Activated CD4-positive, alpha-beta memory T cell treated with anti-CD3 and anti-CD28 coated beads for 36 hours (primary cell): ENCODE results near the gene PRM1. TPM values are rescaled to one million over a fixed set of nuclear protein-coding genes. Genes with fewer than 3 reads are reported as not detected.
A peak's percentile ranks its signal among the peaks of the same experiment; 100 is the strongest.

Experiments used
- CTCF ChIA-PET: fragments of 350-600 bp; sonication (Branson Sonifier 250); formaldehyde crosslinking; loops from one replicate; lab custom pipeline; 2021; ENCODE audit warnings: antibody characterized with exemption, inconsistent platforms; lab: Charles Lee
- POLR2A ChIA-PET: fragments of 350-600 bp; sonication (Branson Sonifier 250); formaldehyde crosslinking; loops from one replicate; lab custom pipeline; 2021; ENCODE audit warnings: antibody characterized with exemption; lab: Charles Lee
- DNase-seq: peaks from one replicate; pipeline ENCODE4 v3.0.0-alpha.2; 2020
- H3K27ac Mint-ChIP-seq: one replicate; pipeline ENCODE4 v1.8.0; 2021; ENCODE audit warnings: mixed read lengths
- H3K27me3 Mint-ChIP-seq: one replicate; pipeline ENCODE4 v1.8.0; 2021; ENCODE audit warnings: mixed read lengths
- H3K36me3 Mint-ChIP-seq: one replicate; pipeline ENCODE4 v1.8.0; 2021; ENCODE audit warnings: mixed read lengths
- H3K4me1 Mint-ChIP-seq: one replicate; pipeline ENCODE4 v1.8.0; 2021; ENCODE audit warnings: low read depth, mixed read lengths
- H3K4me3 Mint-ChIP-seq: one replicate; pipeline ENCODE4 v1.8.0; 2021; ENCODE audit warnings: mild to moderate bottlenecking, mixed read lengths
- H3K9me3 Mint-ChIP-seq: one replicate; pipeline ENCODE4 v1.8.0; 2021; ENCODE audit warnings: mixed read lengths
- intact Hi-C: fragments of 100-400 bp; cut with micrococcal nuclease; formaldehyde crosslinking; loops from one replicate; pipeline ENCODE4 v1.15.1; 2023
- total RNA-seq, 2 experiments: library from RNA; stranded (reverse); gene quantifications; one replicate each; pipeline ENCODE4 v1.2.3, GENCODE V29; 2021

PRM1 gene
- total RNA-seq, 2 experiments from 2014 or later = not detected

DNA sequence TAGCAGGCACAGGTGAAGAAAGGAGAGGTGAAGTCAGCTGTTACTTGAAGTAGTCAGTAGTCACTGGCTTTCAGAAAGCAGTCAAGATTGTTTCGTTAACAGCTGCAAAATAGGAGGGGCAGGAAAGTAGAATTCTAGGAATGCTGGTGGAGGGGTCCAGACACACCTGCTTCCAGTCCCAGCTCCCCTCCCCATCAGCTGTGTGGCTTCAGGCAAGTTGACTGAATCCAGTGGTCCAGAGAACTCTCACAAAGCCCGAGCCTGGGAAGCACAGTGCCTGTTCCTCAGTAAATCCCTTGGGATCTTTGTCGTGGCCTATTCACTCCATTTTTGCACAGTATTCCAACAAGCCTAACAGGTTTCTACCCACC, 20.5 kb downstream of the PRM1 start:
- no peak overlapping the region for H3K4me3 Mint-ChIP-seq
- H3K27ac Mint-ChIP-seq = no peak overlapping the region
- peaks cover 52% of the 10 kb centered on the region for H3K4me1 Mint-ChIP-seq
- peaks cover 8% of the 10 kb centered on the region for H3K36me3 Mint-ChIP-seq
- H3K27me3 Mint-ChIP-seq = no peaks in the 10 kb centered on the region
- POLR2A ChIA-PET = no interaction called here
- CTCF ChIA-PET = interaction anchor here (0.9 to 1.4 kb wide), 4 partner anchors 94 to 147 kb away, joined by 3 to 5 read pairs (median 4); no protein-coding TSS in a partner anchor
- no peak for DNase-seq
- H3K9me3 Mint-ChIP-seq = no peaks in the 10 kb centered on the region
- intact Hi-C loops = loop anchor here (5.0 kb wide), 1 partner anchor 37 kb away; no protein-coding TSS in a partner anchor

GRCh38 chr16:11259655-11260595, 21.2 kb downstream of the PRM1 start:
- Mint-ChIP-seq H3K4me1 (peaks cover 52% of the 10 kb centered on the region), H3K9me3 (no peaks in the 10 kb centered on the region), H3K27me3 (no peaks in the 10 kb centered on the region), H3K4me3 (no peak overlapping the region), H3K27ac (no peak overlapping the region), H3K36me3 (peaks cover 14% of the 10 kb centered on the region)
- CTCF ChIA-PET = interaction anchor here (0.9 to 6.8 kb wide), 9 partner anchors 51 to 294 kb away, joined by 3 to 118 read pairs (median 5); no protein-coding TSS in a partner anchor
- POLR2A ChIA-PET = interaction anchor here (0.9 kb wide), 1 partner anchor 87 kb away, joined by 3 read pairs; no protein-coding TSS in a partner anchor
- DNase-seq = no peak
- intact Hi-C loops = loop anchor here (5.0 kb wide), 1 partner anchor 37 kb away; no protein-coding TSS in a partner anchor

- intact Hi-C loops = no loop called here
- DNase-seq = peak; percentile 67
- POLR2A ChIA-PET = interaction anchor here (0.8 to 4.9 kb wide), 8 partner anchors 34 to 293 kb away, joined by 3 to 47 read pairs (median 4); no protein-coding TSS in a partner anchor
- no peaks in the 10 kb centered on the region for H3K9me3 Mint-ChIP-seq
- H3K36me3 Mint-ChIP-seq = peaks cover 23% of the 10 kb centered on the region
- H3K27me3 Mint-ChIP-seq = no peaks in the 10 kb centered on the region
- H3K4me1 Mint-ChIP-seq = peaks cover 42% of the 10 kb centered on the region
- H3K4me3 Mint-ChIP-seq = no peak overlapping the region
- H3K27ac Mint-ChIP-seq = peak overlapping the region; percentile 69
- CTCF ChIA-PET = interaction anchor here (1.1 to 6.8 kb wide), 8 partner anchors 33 to 301 kb away, joined by 3 to 118 read pairs (median 18); no protein-coding TSS in a partner anchor
These were observed 22.3 kb downstream of the PRM1 start for GRCh38 chr16:11258553-11259492.

DNA sequence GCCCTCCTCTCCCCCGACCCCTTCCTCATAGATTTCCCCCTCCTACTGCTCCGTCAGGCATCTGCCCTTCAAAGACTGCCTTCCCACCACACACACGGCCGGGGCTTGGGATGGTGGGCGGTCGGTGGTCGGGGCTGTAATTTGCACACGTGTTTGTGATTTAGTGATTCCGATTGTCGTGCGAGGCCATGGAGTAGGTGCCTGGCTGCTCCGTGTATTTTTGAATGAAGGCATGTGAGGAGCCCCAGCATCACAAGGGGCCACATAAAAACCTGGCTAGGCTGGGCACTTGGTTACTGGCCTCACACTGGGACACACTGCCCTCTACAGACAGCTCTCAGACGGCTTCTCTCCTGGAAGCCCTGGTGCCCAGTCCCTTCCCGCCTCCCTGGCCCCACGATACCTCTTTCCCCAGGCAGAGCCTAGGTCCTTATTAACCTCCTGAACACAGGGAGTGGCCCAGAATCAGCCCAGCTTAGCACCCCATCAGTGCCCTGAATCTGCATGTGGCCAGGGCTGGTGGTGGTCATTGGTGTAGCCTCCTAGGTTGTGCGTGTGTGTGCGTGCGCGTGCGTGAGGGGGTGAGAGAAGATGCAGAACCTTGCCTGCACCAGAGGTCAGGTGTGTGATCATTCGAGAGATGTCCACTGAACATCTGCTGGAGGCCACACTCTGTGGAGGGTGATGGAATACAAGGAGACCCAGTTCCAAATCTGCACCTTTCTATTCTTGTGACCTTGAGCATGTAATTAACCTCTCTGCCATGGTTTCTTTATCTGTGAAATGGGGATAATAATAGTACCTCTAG, 23.8 kb downstream of the PRM1 start:
- Mint-ChIP-seq H3K27me3 (peaks cover 4% of the 10 kb centered on the region), H3K36me3 (peaks cover 38% of the 10 kb centered on the region), H3K9me3 (no peaks in the 10 kb centered on the region), H3K4me3 (peak overlapping the region; percentile 91), H3K27ac (peak overlapping the region; percentile 99), H3K4me1 (peaks cover 37% of the 10 kb centered on the region)
- peak; percentile 83 for DNase-seq
- intact Hi-C loops = loop anchor here (1.0 kb wide), 2 partner anchors 98 to 286 kb away; no protein-coding TSS in a partner anchor
- CTCF ChIA-PET = interaction anchor here (0.6 to 6.8 kb wide), 21 partner anchors 9 to 303 kb away, joined by 3 to 118 read pairs (median 7); no protein-coding TSS in a partner anchor
- POLR2A ChIA-PET = interaction anchor here (1.2 to 7.4 kb wide), 12 partner anchors 11 to 312 kb away, joined by 5 to 129 read pairs (median 19); no protein-coding TSS in a partner anchor

- DNase-seq = peak; percentile 68
- intact Hi-C loops = loop anchor here (1.0 kb wide), 2 partner anchors 99 to 285 kb away; no protein-coding TSS in a partner anchor
- H3K4me1 Mint-ChIP-seq = peaks cover 43% of the 10 kb centered on the region
These were observed 24.4 kb downstream of the PRM1 start for GRCh38 chr16:11256661-11257130.

DNA sequence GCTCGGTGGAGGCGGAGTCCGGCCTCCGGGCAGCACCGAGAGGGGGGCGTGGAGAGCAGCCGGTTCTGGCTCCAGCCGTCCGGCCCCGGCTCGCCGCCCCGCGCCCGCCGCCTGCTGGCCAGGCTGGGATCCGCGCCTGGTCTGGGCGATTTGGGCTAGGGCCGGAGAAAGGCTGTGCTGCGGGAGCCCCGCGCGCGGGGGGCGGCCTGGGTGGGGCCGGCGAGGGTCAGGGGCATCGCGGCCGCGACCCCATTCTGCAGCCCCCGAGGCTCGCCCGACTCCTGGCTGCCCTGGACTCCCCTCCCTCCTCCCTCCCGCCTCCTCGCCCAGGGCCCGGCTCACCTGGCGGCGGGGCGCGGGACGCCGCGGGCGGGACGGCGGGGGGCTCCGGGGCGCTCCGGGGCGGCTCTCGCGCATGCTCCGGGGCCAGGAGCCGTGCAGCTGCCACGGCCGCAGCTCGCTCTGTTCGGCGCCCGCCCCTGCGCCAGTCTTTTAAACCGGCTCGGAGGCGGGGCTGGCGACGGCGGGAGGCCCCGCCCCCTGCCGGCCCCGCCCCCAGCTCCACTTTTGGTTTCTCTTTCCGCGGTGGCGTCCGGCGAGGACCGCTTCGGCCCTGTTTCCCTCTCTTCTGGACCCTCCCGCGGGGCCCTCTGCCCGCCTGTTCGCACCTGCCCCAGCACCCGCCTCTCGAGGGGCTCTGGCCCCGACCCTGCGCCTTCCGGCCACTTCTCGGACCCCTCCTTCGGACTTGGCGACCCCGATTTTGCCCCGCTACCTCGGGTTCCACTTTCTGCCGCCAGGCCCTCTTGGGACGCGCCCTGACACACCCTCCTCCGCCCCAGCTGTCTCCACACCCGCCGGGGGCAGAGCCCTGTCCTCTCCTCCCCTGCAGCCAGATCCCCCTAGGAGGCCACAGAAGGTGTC, 25.1 kb downstream of the PRM1 start, which contains the start of gene SOCS1:
Gene SOCS1, minus strand, starts transcription at position 468 of the 924 bp plus-strand sequence. CDS start 726 bp downstream, outside the sequence.
- H3K27me3 Mint-ChIP-seq = peaks cover 6% of the 10 kb centered on the region
- peak within 1 kb of the TSS; percentile 99 for H3K27ac Mint-ChIP-seq
- POLR2A ChIA-PET = interaction anchor here (0.7 to 7.4 kb wide), 38 partner anchors 8 to 542 kb away, joined by 3 to 129 read pairs (median 7); partner anchors contain the start of gene TXNDC11
- peaks cover 48% of the 10 kb centered on the region for H3K36me3 Mint-ChIP-seq
- H3K4me1 Mint-ChIP-seq = peaks cover 48% of the 10 kb centered on the region
- peak; percentile 92 for DNase-seq
- H3K9me3 Mint-ChIP-seq = no peaks in the 10 kb centered on the region
- peak within 1 kb of the TSS; percentile 98 for H3K4me3 Mint-ChIP-seq
- intact Hi-C loops = no loop called here
- CTCF ChIA-PET = interaction anchor here (0.6 to 6.8 kb wide), 38 partner anchors 8 to 820 kb away, joined by 3 to 118 read pairs (median 4); no protein-coding TSS in a partner anchor

More at GRCh38 chr16:11256661-11257130, 24.4 kb downstream of the PRM1 start:
- Mint-ChIP-seq H3K36me3 (peaks cover 44% of the 10 kb centered on the region), H3K4me3 (peak overlapping the region; percentile 91), H3K27me3 (peaks cover 6% of the 10 kb centered on the region), H3K27ac (peak overlapping the region; percentile 99), H3K9me3 (no peaks in the 10 kb centered on the region)
- CTCF ChIA-PET = interaction anchor here (0.6 to 6.8 kb wide), 28 partner anchors 8 to 819 kb away, joined by 3 to 118 read pairs (median 6); no protein-coding TSS in a partner anchor
- POLR2A ChIA-PET = interaction anchor here (0.9 to 7.4 kb wide), 31 partner anchors 9 to 541 kb away, joined by 3 to 129 read pairs (median 8); partner anchors contain the start of gene TXNDC11

- H3K4me1 Mint-ChIP-seq = peaks cover 53% of the 10 kb centered on the region
- peaks cover 6% of the 10 kb centered on the region for H3K27me3 Mint-ChIP-seq
- DNase-seq = peak; percentile 65
- intact Hi-C loops = loop anchor here (5.0 kb wide), 1 partner anchor 78 kb away; no protein-coding TSS in a partner anchor
- no peaks in the 10 kb centered on the region for H3K9me3 Mint-ChIP-seq
- ChIA-PET CTCF (interaction anchor here (0.7 to 6.8 kb wide), 29 partner anchors 8 to 301 kb away, joined by 3 to 118 read pairs (median 6); no protein-coding TSS in a partner anchor), POLR2A (interaction anchor here (0.7 to 7.4 kb wide), 38 partner anchors 8 to 488 kb away, joined by 3 to 129 read pairs (median 7); partner anchors contain the start of genes LITAF and TXNDC11)
- H3K4me3 Mint-ChIP-seq = peak overlapping the region; percentile 98
- peaks cover 54% of the 10 kb centered on the region for H3K36me3 Mint-ChIP-seq
- H3K27ac Mint-ChIP-seq = peak overlapping the region; percentile 97
These were observed 26.0 kb downstream of the PRM1 start for GRCh38 chr16:11254913-11255736.

DNA sequence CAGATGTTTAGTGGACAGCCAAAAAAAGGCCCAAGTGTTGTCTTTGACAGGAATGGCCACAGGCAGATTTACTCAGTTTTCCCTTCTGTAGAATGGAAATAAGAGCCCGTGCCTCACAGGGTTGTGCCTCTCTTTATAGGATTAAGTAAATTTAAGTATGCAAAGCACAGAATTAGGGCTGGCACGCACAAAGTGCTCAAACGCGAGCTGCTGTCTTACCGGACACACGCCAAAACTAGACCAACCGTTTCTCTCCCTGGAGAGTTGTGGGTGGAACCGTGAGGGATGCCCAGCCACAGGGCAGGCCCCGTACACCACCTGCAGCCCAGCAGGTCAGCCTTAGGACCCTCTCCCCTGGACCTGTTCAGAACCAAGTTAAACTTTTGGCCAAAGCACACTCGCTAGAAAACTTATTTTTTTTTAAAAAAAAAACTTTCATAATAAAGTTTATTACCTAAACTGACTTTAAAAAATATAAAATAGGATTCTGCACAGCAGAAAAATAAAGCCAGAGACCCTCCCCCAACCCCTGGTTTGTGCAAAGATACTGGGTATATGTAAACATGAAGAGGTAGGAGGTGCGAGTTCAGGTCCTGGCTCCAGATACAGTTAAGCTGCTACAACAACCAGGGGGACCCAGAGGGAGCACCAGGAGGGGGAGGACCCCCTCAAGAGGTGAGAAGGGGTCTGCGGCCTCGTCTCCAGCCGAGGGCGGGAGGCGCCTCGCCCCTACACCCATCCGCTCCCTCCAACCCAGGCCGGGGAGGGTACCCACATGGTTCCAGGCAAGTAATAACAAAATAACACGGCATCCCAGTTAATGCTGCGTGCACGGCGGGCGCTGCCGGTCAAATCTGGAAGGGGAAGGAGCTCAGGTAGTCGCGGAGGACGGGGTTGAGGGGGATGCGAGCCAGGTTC, 26.9 kb downstream of the PRM1 start:
- H3K4me3 Mint-ChIP-seq = peak overlapping the region; percentile 98
- H3K27me3 Mint-ChIP-seq = peaks cover 6% of the 10 kb centered on the region
- DNase-seq = peak; percentile 27
- ChIA-PET POLR2A (interaction anchor here (0.6 to 7.4 kb wide), 31 partner anchors 8 to 332 kb away, joined by 3 to 129 read pairs (median 10); partner anchors contain the start of gene LITAF), CTCF (interaction anchor here (0.6 to 6.8 kb wide), 18 partner anchors 8 to 288 kb away, joined by 3 to 118 read pairs (median 5); no protein-coding TSS in a partner anchor)
- peaks cover 53% of the 10 kb centered on the region for H3K4me1 Mint-ChIP-seq
- intact Hi-C loops = loop anchor here (1.0 to 5.0 kb wide), 2 partner anchors 77 to 266 kb away; no protein-coding TSS in a partner anchor
- peaks cover 61% of the 10 kb centered on the region for H3K36me3 Mint-ChIP-seq
- peak overlapping the region; percentile 97 for H3K27ac Mint-ChIP-seq
- no peaks in the 10 kb centered on the region for H3K9me3 Mint-ChIP-seq
